ENCODE measurements around the gene JARID2. TPM values are rescaled to one million over a fixed set of nuclear protein-coding genes. Genes with fewer than 3 reads are reported as not detected.
A peak's percentile ranks its signal among the peaks of the same experiment; 100 is the strongest.

Gene JARID2
- total RNA-seq, 1 donor from 2014 or later, result 24.2 TPM

DNA sequence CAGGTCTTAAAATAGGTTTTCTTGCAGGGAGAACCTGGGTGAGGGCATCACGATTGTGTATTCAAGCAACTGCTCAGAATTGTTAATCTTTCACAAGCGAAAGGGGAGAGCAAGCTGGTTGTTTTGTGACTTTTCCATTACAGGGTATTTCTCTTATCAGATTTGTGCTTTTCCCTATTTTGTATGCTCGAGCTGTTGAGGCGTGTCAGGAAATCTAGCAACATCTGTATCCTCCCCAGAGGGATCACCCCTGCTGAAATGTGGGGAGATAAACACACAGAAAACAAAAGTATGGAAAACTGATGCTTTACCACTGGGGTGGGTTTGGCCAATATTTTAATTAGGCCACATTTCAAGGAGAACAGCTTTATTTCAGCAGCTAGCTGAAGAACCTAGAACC lies 230.0 kb downstream of the JARID2 start:
- Histone ChIP-seq H3K27me3 (ENCODE audit: insufficient read depth, low read length) (no peaks in the 10 kb centered on the region), H4K20me1 (ENCODE audit: insufficient read depth, low read length) (peaks cover 84% of the 10 kb centered on the region), H3K27ac (ENCODE audit: low read depth, low read length) (peak overlapping the region; percentile 12), H3K36me3 (ENCODE audit: insufficient read depth, low read length) (peaks cover 3% of the 10 kb centered on the region), H3K4me3 (ENCODE audit: insufficient read depth, low read depth, low read length) (no peak overlapping the region), H3K4me2 (ENCODE audit: low read length) (no peak overlapping the region), H3K79me2 (ENCODE audit: insufficient read depth, low read length) (peaks cover 31% of the 10 kb centered on the region), H3K4me1 (ENCODE audit: insufficient read depth, low read length) (peaks cover 33% of the 10 kb centered on the region), H3K9ac (ENCODE audit: low read length) (no peak overlapping the region), H2AFZ (ENCODE audit: low read depth, low read length) (no peak overlapping the region), H3K9me3 (ENCODE audit: insufficient read depth, low read depth, low read length) (no peaks in the 10 kb centered on the region)
- FAIRE-seq (no peak), DNase-seq (ENCODE audit: low read depth) (no peak)
- H3K36me3 Mint-ChIP-seq (ENCODE audit: low read depth, unreplicated experiment), result peaks cover 9% of the 10 kb centered on the region
- H3K27ac Mint-ChIP-seq (ENCODE audit: unreplicated experiment), result no peak overlapping the region
- H3K9me3 Mint-ChIP-seq (ENCODE audit: unreplicated experiment), result no peaks in the 10 kb centered on the region
- TF ChIP-seq CTCF (IDR thresholded peaks at IDR 0.05; ENCODE audit: insufficient read depth, low read depth, low read length), result no peak
- no peak for TF ChIP-seq EZH2 (IDR thresholded peaks at IDR 0.05; ENCODE audit: insufficient read depth, low read length)
- no peaks in the 10 kb centered on the region for H3K27me3 Mint-ChIP-seq (ENCODE audit: low read depth, unreplicated experiment)
- H3K4me3 Mint-ChIP-seq (ENCODE audit: unreplicated experiment), result no peak overlapping the region
- peaks cover 8% of the 10 kb centered on the region for H3K4me1 Mint-ChIP-seq (ENCODE audit: low read depth, unreplicated experiment)

DNA sequence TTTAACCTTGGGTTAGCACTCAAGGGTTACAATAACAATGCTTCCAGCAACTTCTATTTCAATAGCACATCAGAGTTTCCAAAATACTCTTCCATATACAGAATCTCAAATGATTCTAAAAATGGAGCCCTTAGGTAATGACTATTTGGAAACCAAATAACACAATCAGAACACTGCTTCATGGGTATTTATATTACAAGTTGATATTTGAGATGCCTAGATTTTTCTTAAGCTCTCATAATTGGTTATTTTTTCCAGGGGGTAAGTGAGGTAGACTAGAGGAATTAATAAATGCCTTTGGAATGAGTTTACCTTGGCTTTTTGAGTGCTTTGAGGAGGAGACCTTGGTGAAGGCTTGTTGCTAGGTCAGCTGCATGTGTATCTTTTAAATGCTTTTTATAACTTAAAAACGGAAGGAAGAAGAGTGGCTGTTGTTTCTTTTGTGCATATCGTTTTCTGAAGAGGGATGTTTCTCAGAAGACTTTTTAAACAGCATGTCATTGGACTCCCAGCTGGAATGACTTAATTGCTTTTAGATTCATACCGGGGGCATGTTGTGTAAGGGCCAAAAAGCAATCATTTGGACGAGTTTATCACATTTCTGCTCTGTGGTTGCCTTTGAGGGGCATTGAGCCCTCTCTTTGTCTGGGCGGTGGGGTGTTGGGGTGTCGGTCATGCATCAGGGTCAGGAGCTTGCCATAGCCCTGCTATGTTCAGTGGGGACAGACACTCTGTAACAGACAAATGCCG lies 230.9 kb downstream of the JARID2 start:
- H3K79me2 ChIP-seq (ENCODE audit: insufficient read depth, low read length), result peaks cover 38% of the 10 kb centered on the region
- Mint-ChIP-seq H3K4me3 (ENCODE audit: unreplicated experiment) (no peak overlapping the region), H3K27me3 (ENCODE audit: low read depth, unreplicated experiment) (no peaks in the 10 kb centered on the region), H3K9me3 (ENCODE audit: unreplicated experiment) (no peaks in the 10 kb centered on the region), H3K27ac (ENCODE audit: unreplicated experiment) (no peak overlapping the region), H3K4me1 (ENCODE audit: low read depth, unreplicated experiment) (peaks cover 8% of the 10 kb centered on the region), H3K36me3 (ENCODE audit: low read depth, unreplicated experiment) (peaks cover 9% of the 10 kb centered on the region)
- H4K20me1 ChIP-seq (ENCODE audit: insufficient read depth, low read length), result peaks cover 89% of the 10 kb centered on the region
- peak overlapping the region; percentile 40 for H3K27ac ChIP-seq (ENCODE audit: low read depth, low read length)
- H3K9ac ChIP-seq (ENCODE audit: low read length), result no peak overlapping the region
- TF ChIP-seq EZH2 (IDR thresholded peaks at IDR 0.05; ENCODE audit: insufficient read depth, low read length) (no peak), CTCF (IDR thresholded peaks at IDR 0.05; ENCODE audit: insufficient read depth, low read depth, low read length) (no peak)
- H3K4me1 ChIP-seq (ENCODE audit: insufficient read depth, low read length), result peaks cover 33% of the 10 kb centered on the region
- no peak overlapping the region for H3K4me3 ChIP-seq (ENCODE audit: insufficient read depth, low read depth, low read length)
- H2AFZ ChIP-seq (ENCODE audit: low read depth, low read length), result no peak overlapping the region
- H3K9me3 ChIP-seq (ENCODE audit: insufficient read depth, low read depth, low read length), result no peaks in the 10 kb centered on the region
- peak overlapping the region; percentile 39 for H3K4me2 ChIP-seq (ENCODE audit: low read length)
- H3K27me3 ChIP-seq (ENCODE audit: insufficient read depth, low read length), result no peaks in the 10 kb centered on the region
- DNase-seq (ENCODE audit: low read depth) (peak; percentile 72), FAIRE-seq (no peak)
- peaks cover 3% of the 10 kb centered on the region for H3K36me3 ChIP-seq (ENCODE audit: insufficient read depth, low read length)

DNA sequence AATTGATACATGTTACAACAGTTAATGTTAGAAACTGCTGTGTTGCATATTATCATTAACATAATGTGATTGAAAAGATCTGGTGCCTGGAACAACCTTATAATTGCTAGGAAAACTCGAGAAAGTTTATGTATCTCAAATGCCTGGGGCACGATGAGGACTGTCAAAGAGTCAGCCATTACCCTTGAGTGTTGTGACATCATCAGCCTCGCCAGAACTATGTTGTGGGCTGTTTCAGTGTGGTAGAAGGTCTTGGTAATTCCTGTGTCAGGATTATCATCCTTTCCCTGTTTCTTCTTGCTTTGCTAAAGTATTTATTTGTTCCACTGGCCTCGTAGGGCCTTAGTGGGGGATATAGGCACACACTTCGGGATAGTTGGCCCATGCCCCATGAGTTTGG lies 231.9 kb downstream of the JARID2 start:
- H3K4me1 Mint-ChIP-seq (ENCODE audit: low read depth, unreplicated experiment), result peaks cover 8% of the 10 kb centered on the region
- TF ChIP-seq CTCF (IDR thresholded peaks at IDR 0.05; ENCODE audit: insufficient read depth, low read depth, low read length), result no peak
- no peak for TF ChIP-seq EZH2 (IDR thresholded peaks at IDR 0.05; ENCODE audit: insufficient read depth, low read length)
- DNase-seq (ENCODE audit: low read depth), result no peak

More for the DNA sequence above, 231.9 kb downstream of the JARID2 start:
- H3K36me3 ChIP-seq (ENCODE audit: insufficient read depth, low read length), result peaks cover 3% of the 10 kb centered on the region
- H2AFZ ChIP-seq (ENCODE audit: low read depth, low read length), result no peak overlapping the region
- no peaks in the 10 kb centered on the region for H3K27me3 ChIP-seq (ENCODE audit: insufficient read depth, low read length)
- no peaks in the 10 kb centered on the region for H3K27me3 Mint-ChIP-seq (ENCODE audit: low read depth, unreplicated experiment)
- H3K9ac ChIP-seq (ENCODE audit: low read length), result no peak overlapping the region
- no peak overlapping the region for H3K4me2 ChIP-seq (ENCODE audit: low read length)
- no peak overlapping the region for H3K27ac ChIP-seq (ENCODE audit: low read depth, low read length)
- H3K36me3 Mint-ChIP-seq (ENCODE audit: low read depth, unreplicated experiment), result peaks cover 7% of the 10 kb centered on the region
- H3K79me2 ChIP-seq (ENCODE audit: insufficient read depth, low read length), result peaks cover 41% of the 10 kb centered on the region
- H4K20me1 ChIP-seq (ENCODE audit: insufficient read depth, low read length), result peaks cover 87% of the 10 kb centered on the region
- H3K4me3 Mint-ChIP-seq (ENCODE audit: unreplicated experiment), result no peak overlapping the region
- no peak overlapping the region for H3K4me3 ChIP-seq (ENCODE audit: insufficient read depth, low read depth, low read length)
- no peak overlapping the region for H3K27ac Mint-ChIP-seq (ENCODE audit: unreplicated experiment)
- H3K4me1 ChIP-seq (ENCODE audit: insufficient read depth, low read length), result peaks cover 33% of the 10 kb centered on the region
- H3K9me3 Mint-ChIP-seq (ENCODE audit: unreplicated experiment), result no peaks in the 10 kb centered on the region
- no peaks in the 10 kb centered on the region for H3K9me3 ChIP-seq (ENCODE audit: insufficient read depth, low read depth, low read length)
- no peak for FAIRE-seq
